ENCODE results near the gene CHTF18. TPM values are rescaled to one million over a fixed set of nuclear protein-coding genes. Genes with fewer than 3 reads are reported as not detected.
A peak's percentile ranks its signal among the peaks of the same experiment; 100 is the strongest.
"Not testable (repeated sequence)": the region's sequence is repeated elsewhere in the genome, so short reads cannot be mapped to it uniquely, and the experiment has no call there.

CHTF18 gene
- total RNA-seq, 1 donor from 2014 or later = 7.7 TPM

- no peak for DNase-seq (ENCODE audit: low spot score)
These were observed 16.0 kb downstream of the CHTF18 start for GRCh38 chr16:804193-805048.

GRCh38 chr16:805474-805873, 17.1 kb downstream of the CHTF18 start:
- no peak for DNase-seq (ENCODE audit: low spot score)

DNA sequence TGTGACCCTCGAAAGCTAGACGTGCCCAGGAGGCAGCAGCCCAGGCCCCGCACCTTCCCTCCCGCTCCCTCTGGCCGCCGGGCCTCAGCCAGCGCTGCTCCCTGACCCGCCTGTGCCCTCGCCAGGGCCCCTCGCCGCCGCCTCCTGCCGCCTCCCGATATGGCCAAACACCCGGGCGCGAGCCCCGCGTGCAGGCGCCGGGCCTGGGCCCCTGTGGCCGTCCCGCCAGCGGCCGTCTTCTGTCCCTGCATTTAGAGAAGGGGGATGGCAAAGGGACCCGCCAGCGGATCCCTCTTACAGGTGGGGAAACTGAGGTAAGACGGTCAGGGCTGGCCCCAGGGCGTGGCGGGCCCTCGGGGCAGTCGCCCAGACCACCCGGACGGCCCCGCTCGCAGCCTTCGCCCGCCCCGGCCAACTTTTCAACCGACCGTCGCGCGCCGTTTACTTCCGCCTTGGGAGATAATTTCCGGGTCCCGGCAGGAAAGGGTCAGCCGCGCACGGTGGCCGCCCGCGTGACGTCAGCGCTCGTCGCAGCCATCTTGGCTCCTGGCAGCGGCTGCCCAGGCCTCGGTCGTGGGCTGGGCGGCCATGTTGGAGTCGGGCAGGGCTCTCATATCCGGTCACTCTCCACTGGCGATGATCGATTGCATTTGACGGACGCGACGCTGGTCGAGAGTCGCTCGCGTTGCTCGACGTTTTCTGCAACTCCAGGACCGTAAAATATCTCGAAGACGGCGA, 19.1 kb downstream of the CHTF18 start:
- DNase-seq (ENCODE audit: low spot score) = peak; percentile 94

- DNase-seq (ENCODE audit: low spot score) = no peak
These were observed 19.6 kb downstream of the CHTF18 start for GRCh38 chr16:808085-808386.

DNA sequence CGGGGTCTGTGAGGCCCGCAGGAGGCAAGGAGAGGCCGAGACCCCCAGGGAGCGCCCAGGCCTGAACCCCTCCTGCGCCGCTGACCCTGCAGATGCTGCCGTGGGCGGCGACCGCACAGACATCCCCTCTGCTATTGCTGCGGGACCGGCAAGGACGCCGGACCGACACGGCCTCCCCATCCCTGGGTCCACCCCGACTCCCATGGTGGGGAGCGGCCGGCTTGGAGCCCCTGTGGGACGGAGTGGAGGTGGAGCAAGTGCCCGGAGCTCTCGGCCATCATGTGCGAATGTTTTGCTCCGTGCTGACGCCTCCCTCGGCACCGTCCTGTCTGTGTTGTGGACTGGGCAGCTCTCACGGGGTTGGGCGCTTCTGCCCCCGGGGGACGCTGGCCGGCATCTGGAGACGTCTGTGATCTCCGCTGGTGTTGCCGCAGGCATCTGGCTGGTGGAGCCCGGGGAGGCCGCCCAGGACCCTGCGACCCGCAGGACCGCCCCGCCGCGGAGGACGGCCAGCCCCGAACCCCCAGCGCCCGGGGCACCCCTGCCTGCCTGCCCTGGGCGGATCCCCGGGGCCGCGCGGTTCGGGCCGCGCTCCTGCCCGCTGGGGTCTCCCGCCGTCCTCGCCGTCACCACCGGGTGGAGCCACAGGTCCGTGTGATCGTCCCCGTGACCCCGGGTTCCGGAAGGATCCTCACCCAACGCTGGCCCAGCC, 24.9 kb downstream of the CHTF18 start:
- peak; percentile 49 for DNase-seq (ENCODE audit: low spot score)

- no peak for DNase-seq (ENCODE audit: low spot score)
These were observed 25.5 kb downstream of the CHTF18 start for GRCh38 chr16:813916-814412.

GRCh38 chr16:814974-815373, 26.6 kb downstream of the CHTF18 start:
- no peak for DNase-seq (ENCODE audit: low spot score)

DNA sequence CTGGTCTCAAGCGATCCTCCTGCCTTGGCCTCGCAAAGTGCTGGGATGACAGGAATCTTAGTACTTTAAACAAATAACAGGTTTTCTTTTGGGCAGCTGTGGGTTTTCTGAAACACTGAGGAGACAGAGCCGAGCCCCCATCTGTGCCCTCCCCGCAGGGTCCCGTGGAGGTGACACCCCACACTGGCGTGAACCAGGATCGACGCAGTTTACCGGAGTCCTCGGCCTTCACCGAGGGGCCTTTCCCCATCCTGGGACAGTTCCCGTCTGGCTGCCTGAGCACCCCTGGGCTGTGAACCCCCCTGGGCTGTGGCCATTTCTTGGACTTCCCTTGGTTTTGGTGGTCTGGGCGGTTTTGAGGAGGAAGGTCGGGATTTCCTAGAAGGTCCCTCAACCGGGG, 27.4 kb downstream of the CHTF18 start:
- DNase-seq (ENCODE audit: low spot score) = no peak

DNA sequence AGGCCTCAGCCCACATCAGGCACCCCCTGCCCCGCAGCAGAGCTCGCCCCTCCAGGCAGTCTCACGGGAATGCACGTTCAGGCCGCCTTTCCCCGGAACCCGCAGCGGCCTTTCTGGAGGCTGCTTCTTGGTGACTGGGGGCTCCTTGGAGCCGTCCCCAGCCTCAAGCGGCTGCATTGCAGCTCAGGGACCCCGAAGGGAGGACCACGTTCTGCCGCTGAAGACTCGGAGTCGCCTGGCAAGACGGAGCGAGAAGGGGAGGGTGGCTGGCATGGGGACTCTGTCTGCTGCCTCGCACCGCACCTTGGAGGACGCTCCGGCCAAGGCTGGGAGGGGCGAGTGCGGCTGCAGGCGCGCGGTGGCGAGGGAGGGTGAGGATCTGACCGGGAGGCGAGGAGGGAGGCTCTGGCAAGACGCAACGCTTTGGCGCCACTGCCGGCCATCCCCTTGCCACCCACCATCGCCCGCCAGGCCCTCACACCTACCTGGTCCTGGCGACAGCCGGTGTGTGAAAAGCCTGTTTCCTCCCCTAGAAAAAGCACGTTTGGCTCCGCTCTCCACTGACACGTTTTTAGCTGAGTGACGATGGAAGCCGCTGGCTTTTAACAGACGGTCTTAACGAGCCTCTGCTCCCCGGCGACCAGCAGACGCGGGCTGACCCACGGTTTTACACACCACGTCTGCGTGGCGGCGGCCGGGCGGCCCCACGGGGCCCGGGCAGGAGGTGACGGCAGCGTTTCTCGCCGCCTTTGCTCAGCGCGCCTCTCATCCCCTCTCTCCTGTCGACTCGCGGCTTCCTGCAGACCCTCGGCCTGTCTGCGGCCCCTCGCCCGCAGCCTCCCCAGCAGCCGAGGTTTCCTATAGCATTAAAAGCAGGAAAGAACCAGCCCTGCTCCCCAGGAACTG, 28.8 kb downstream of the CHTF18 start:
- no peak for DNase-seq (ENCODE audit: low spot score)

- DNase-seq (ENCODE audit: low spot score) = no peak
These were observed 29.7 kb downstream of the CHTF18 start for GRCh38 chr16:818132-818531.

GRCh38 chr16:818592-818991, 30.2 kb downstream of the CHTF18 start:
- DNase-seq (ENCODE audit: low spot score) = no peak

GRCh38 chr16:819336-820043, 31.1 kb downstream of the CHTF18 start:
- DNase-seq (ENCODE audit: low spot score) = no peak

DNA sequence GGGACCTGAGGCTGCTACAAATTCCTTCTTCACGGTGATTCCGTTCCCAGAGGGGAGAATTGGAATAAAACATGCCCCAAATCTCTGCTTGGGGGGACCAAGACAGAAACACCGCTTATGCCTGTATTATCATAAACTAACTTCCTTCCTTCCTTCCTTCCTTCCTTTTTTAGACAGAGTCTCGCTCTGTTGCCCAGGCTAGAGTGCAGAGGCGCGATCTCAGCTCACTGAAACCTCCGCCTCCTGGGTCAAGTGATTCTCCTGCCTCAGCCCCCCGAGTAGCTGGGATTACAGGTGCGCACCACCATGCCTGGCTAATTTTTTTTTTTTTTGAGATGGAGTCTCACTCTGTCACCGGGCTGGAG, 31.6 kb downstream of the CHTF18 start:
- not testable (repeated sequence) for DNase-seq (ENCODE audit: low spot score)

GRCh38 chr16:820748-821147, 32.3 kb downstream of the CHTF18 start:
- DNase-seq (ENCODE audit: low spot score) = no peak

- no peak for DNase-seq (ENCODE audit: low spot score)
These were observed 33.3 kb downstream of the CHTF18 start for GRCh38 chr16:821751-822150.

DNA sequence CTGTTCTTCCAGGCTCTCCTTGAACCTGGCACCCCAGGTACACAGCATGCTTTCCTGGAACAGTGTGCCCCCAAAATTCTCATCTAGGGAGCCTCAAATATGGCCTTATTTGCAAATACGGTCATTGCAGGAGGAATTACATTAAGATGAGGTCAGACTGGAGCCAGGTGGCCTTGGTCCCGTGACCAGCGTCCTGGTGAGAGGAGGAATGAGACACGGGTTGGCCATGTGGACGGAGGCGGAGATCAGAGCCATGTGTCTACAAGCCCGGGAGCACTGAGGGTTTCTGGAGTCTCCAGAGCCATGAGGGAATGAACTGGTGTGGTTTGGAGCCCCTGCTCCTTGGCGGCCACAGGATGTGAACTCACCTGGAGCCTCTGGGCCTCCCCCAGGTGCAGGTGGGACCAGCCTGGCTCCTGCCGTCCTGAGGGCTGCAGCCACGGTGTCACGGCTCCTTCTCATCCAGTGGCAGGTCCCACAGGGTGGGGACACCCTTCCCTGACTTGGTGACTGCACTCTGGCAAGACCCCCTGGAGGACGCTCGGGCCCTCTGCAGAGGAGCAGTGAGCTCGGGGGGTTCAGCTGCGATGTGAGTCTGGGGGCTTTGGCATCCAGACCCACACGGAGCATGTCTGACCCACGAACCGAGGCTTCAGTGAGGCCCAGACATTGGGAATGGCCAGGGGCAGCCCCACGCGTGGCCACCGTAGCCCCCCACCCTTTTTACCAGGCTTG, 33.9 kb downstream of the CHTF18 start:
- DNase-seq (ENCODE audit: low spot score) = no peak

GRCh38 chr16:822909-823297, 34.5 kb downstream of the CHTF18 start:
- DNase-seq (ENCODE audit: low spot score) = no peak

- no peak for DNase-seq (ENCODE audit: low spot score)
These were observed 35.8 kb downstream of the CHTF18 start for GRCh38 chr16:824194-824593.

- no peak for DNase-seq (ENCODE audit: low spot score)
These were observed 36.2 kb downstream of the CHTF18 start for GRCh38 chr16:824601-825000.

All from umbilical cord (tissue), 2 donors.